ENCODE data around the gene GRPR. TPM values are rescaled to one million over a fixed set of nuclear protein-coding genes. Genes with fewer than 3 reads are reported as not detected.

GRPR gene
- 0.58 TPM in 1 of 2 replicates, not detected in the other for total RNA-seq

GRCh38 chrX:16123222-16123786 is at the start of gene GRPR:
TSS of gene GRPR (plus strand) at chrX:16123565. CDS start at chrX:16123954, 389 bp downstream.

GRCh38 chrX:16167181-16167580 is 43.8 kb downstream of the GRPR start, which contains the start of gene MAGEB17:
TSS of gene MAGEB17 (plus strand) at chrX:16167481. CDS start at chrX:16170383, 2,902 bp downstream.

Other genes with a start within 250 kb of the GRPR start
- gene MAGEB17, start 43.9 kb downstream of the GRPR start, total RNA-seq: not detected in 2 replicates